ENCODE data around the gene MRPL54.

Gene MRPL54

GRCh38 chr19:3762501-3763459 lies at the start of gene MRPL54:
TSS of gene MRPL54 (plus strand) at chr19:3762682. CDS start at chr19:3762701, 19 bp downstream.
- peak within 1 kb of the TSS; percentile 96 to 98 for H3K4me3 ChIP-seq (ENCODE audit: low read length in 2 of 2)
- H3K27me3 ChIP-seq (ENCODE audit: control insufficient read depth in 1 of 2, insufficient read depth in 2 of 2, low read length in 2 of 2) = no peaks in the 10 kb centered on the region
- peak within 1 kb of the TSS; percentile 98 for H3K27ac ChIP-seq (ENCODE audit: low read length)
- peak within 1 kb of the TSS; percentile 97 to 100 for H3K9ac ChIP-seq (ENCODE audit: low read length in 2 of 2)
- no peaks in the 10 kb centered on the region for H3K9me3 ChIP-seq (ENCODE audit: control insufficient read depth in 2 of 2, low read length in 2 of 2)
- H3K36me3 ChIP-seq (ENCODE audit: control insufficient read depth in 2 of 2, insufficient read depth in 2 of 2, low read length in 2 of 2) = peaks cover 11 to 12% of the 10 kb centered on the region in 2 donors
- peaks cover 32% of the 10 kb centered on the region for H3K4me1 ChIP-seq (ENCODE audit: control insufficient read depth, insufficient read depth, low read length)

- no peaks in the 10 kb centered on the region for H3K9me3 ChIP-seq (ENCODE audit: control insufficient read depth in 2 of 2, low read length in 2 of 2)
- peaks cover 10% of the 10 kb centered on the region for H3K4me1 ChIP-seq (ENCODE audit: control insufficient read depth, insufficient read depth, low read length)
- H3K4me3 ChIP-seq (ENCODE audit: low read length in 2 of 2) = no peak overlapping the region
- H3K9ac ChIP-seq (ENCODE audit: low read length in 2 of 2) = no peak overlapping the region
- peaks cover 18 to 21% of the 10 kb centered on the region in 2 donors for H3K27me3 ChIP-seq (ENCODE audit: control insufficient read depth in 1 of 2, insufficient read depth in 2 of 2, low read length in 2 of 2)
- H3K36me3 ChIP-seq (ENCODE audit: control insufficient read depth in 2 of 2, insufficient read depth in 2 of 2, low read length in 2 of 2) = no peaks in the 10 kb centered on the region
- no peak overlapping the region for H3K27ac ChIP-seq (ENCODE audit: low read length)
Observed at GRCh38 chr19:3716147-3716668, 46.3 kb upstream of the MRPL54 start.

- Histone ChIP-seq H3K9me3 (ENCODE audit: control insufficient read depth in 2 of 2, low read length in 2 of 2) (no peaks in the 10 kb centered on the region), H3K36me3 (ENCODE audit: control insufficient read depth in 2 of 2, insufficient read depth in 2 of 2, low read length in 2 of 2) (no peaks in the 10 kb centered on the region), H3K9ac (ENCODE audit: low read length in 2 of 2) (no peak overlapping the region), H3K4me1 (ENCODE audit: control insufficient read depth, insufficient read depth, low read length) (peaks cover 15% of the 10 kb centered on the region), H3K4me3 (ENCODE audit: low read length in 2 of 2) (no peak overlapping the region), H3K27me3 (ENCODE audit: control insufficient read depth in 1 of 2, insufficient read depth in 2 of 2, low read length in 2 of 2) (peaks cover 34 to 36% of the 10 kb centered on the region in 2 donors), H3K27ac (ENCODE audit: low read length) (no peak overlapping the region)
Observed at GRCh38 chr19:3719868-3720267, 42.6 kb upstream of the MRPL54 start.

GRCh38 chr19:3720349-3720917 lies 42.0 kb upstream of the MRPL54 start:
- H3K27ac ChIP-seq (ENCODE audit: low read length) = no peak overlapping the region
- no peaks in the 10 kb centered on the region for H3K36me3 ChIP-seq (ENCODE audit: control insufficient read depth in 2 of 2, insufficient read depth in 2 of 2, low read length in 2 of 2)
- H3K27me3 ChIP-seq (ENCODE audit: control insufficient read depth in 1 of 2, insufficient read depth in 2 of 2, low read length in 2 of 2) = peaks cover 36 to 38% of the 10 kb centered on the region in 2 donors
- no peaks in the 10 kb centered on the region for H3K9me3 ChIP-seq (ENCODE audit: control insufficient read depth in 2 of 2, low read length in 2 of 2)
- peaks cover 15% of the 10 kb centered on the region for H3K4me1 ChIP-seq (ENCODE audit: control insufficient read depth, insufficient read depth, low read length)
- H3K9ac ChIP-seq (ENCODE audit: low read length in 2 of 2) = no peak overlapping the region
- no peak overlapping the region for H3K4me3 ChIP-seq (ENCODE audit: low read length in 2 of 2)

GRCh38 chr19:3721131-3721886 lies 41.2 kb upstream of the MRPL54 start:
- H3K36me3 ChIP-seq (ENCODE audit: control insufficient read depth in 2 of 2, insufficient read depth in 2 of 2, low read length in 2 of 2) = no peaks in the 10 kb centered on the region
- no peak overlapping the region for H3K4me3 ChIP-seq (ENCODE audit: low read length in 2 of 2)
- no peak overlapping the region for H3K9ac ChIP-seq (ENCODE audit: low read length in 2 of 2)
- H3K27ac ChIP-seq (ENCODE audit: low read length) = no peak overlapping the region
- H3K27me3 ChIP-seq (ENCODE audit: control insufficient read depth in 1 of 2, insufficient read depth in 2 of 2, low read length in 2 of 2) = peaks cover 36 to 38% of the 10 kb centered on the region in 2 donors
- H3K4me1 ChIP-seq (ENCODE audit: control insufficient read depth, insufficient read depth, low read length) = peaks cover 15% of the 10 kb centered on the region
- no peaks in the 10 kb centered on the region for H3K9me3 ChIP-seq (ENCODE audit: control insufficient read depth in 2 of 2, low read length in 2 of 2)

GRCh38 chr19:3721887-3722442 lies 40.5 kb upstream of the MRPL54 start:
- no peak overlapping the region for H3K4me3 ChIP-seq (ENCODE audit: low read length in 2 of 2)
- H3K27ac ChIP-seq (ENCODE audit: low read length) = no peak overlapping the region
- H3K9ac ChIP-seq (ENCODE audit: low read length in 2 of 2) = no peak overlapping the region
- H3K9me3 ChIP-seq (ENCODE audit: control insufficient read depth in 2 of 2, low read length in 2 of 2) = no peaks in the 10 kb centered on the region
- H3K36me3 ChIP-seq (ENCODE audit: control insufficient read depth in 2 of 2, insufficient read depth in 2 of 2, low read length in 2 of 2) = no peaks in the 10 kb centered on the region
- H3K4me1 ChIP-seq (ENCODE audit: control insufficient read depth, insufficient read depth, low read length) = peaks cover 15% of the 10 kb centered on the region
- peaks cover 36 to 38% of the 10 kb centered on the region in 2 donors for H3K27me3 ChIP-seq (ENCODE audit: control insufficient read depth in 1 of 2, insufficient read depth in 2 of 2, low read length in 2 of 2)

- no peaks in the 10 kb centered on the region for H3K36me3 ChIP-seq (ENCODE audit: control insufficient read depth in 2 of 2, insufficient read depth in 2 of 2, low read length in 2 of 2)
- H3K9me3 ChIP-seq (ENCODE audit: control insufficient read depth in 2 of 2, low read length in 2 of 2) = no peaks in the 10 kb centered on the region
- H3K9ac ChIP-seq (ENCODE audit: low read length in 2 of 2) = no peak overlapping the region
- peaks cover 15% of the 10 kb centered on the region for H3K4me1 ChIP-seq (ENCODE audit: control insufficient read depth, insufficient read depth, low read length)
- H3K4me3 ChIP-seq (ENCODE audit: low read length in 2 of 2) = no peak overlapping the region
- H3K27me3 ChIP-seq (ENCODE audit: control insufficient read depth in 1 of 2, insufficient read depth in 2 of 2, low read length in 2 of 2) = peaks cover 36 to 38% of the 10 kb centered on the region in 2 donors
- H3K27ac ChIP-seq (ENCODE audit: low read length) = no peak overlapping the region
Observed at GRCh38 chr19:3722443-3723109, 39.9 kb upstream of the MRPL54 start.

- H3K9ac ChIP-seq (ENCODE audit: low read length in 2 of 2) = no peak overlapping the region
- H3K4me1 ChIP-seq (ENCODE audit: control insufficient read depth, insufficient read depth, low read length) = peaks cover 15% of the 10 kb centered on the region
- H3K9me3 ChIP-seq (ENCODE audit: control insufficient read depth in 2 of 2, low read length in 2 of 2) = no peaks in the 10 kb centered on the region
- H3K4me3 ChIP-seq (ENCODE audit: low read length in 2 of 2) = no peak overlapping the region
- H3K27me3 ChIP-seq (ENCODE audit: control insufficient read depth in 1 of 2, insufficient read depth in 2 of 2, low read length in 2 of 2) = peaks cover 36 to 38% of the 10 kb centered on the region in 2 donors
- H3K27ac ChIP-seq (ENCODE audit: low read length) = no peak overlapping the region
- no peaks in the 10 kb centered on the region for H3K36me3 ChIP-seq (ENCODE audit: control insufficient read depth in 2 of 2, insufficient read depth in 2 of 2, low read length in 2 of 2)
Observed at GRCh38 chr19:3723110-3723488, 39.4 kb upstream of the MRPL54 start.

GRCh38 chr19:3723883-3724282 lies 38.6 kb upstream of the MRPL54 start:
- peaks cover 36 to 38% of the 10 kb centered on the region in 2 donors for H3K27me3 ChIP-seq (ENCODE audit: control insufficient read depth in 1 of 2, insufficient read depth in 2 of 2, low read length in 2 of 2)
- H3K27ac ChIP-seq (ENCODE audit: low read length) = no peak overlapping the region

GRCh38 chr19:3725121-3725520 lies 37.4 kb upstream of the MRPL54 start:
- H3K27ac ChIP-seq (ENCODE audit: low read length) = no peak overlapping the region
- H3K27me3 ChIP-seq (ENCODE audit: control insufficient read depth in 1 of 2, insufficient read depth in 2 of 2, low read length in 2 of 2) = peaks cover 26 to 31% of the 10 kb centered on the region in 2 donors

More at GRCh38 chr19:3723883-3724282, 38.6 kb upstream of the MRPL54 start:
- H3K4me3 ChIP-seq (ENCODE audit: low read length in 2 of 2) = no peak overlapping the region
- H3K4me1 ChIP-seq (ENCODE audit: control insufficient read depth, insufficient read depth, low read length) = peaks cover 15% of the 10 kb centered on the region
- H3K36me3 ChIP-seq (ENCODE audit: control insufficient read depth in 2 of 2, insufficient read depth in 2 of 2, low read length in 2 of 2) = no peaks in the 10 kb centered on the region
- H3K9me3 ChIP-seq (ENCODE audit: control insufficient read depth in 2 of 2, low read length in 2 of 2) = no peaks in the 10 kb centered on the region
- no peak overlapping the region for H3K9ac ChIP-seq (ENCODE audit: low read length in 2 of 2)

More at GRCh38 chr19:3725121-3725520, 37.4 kb upstream of the MRPL54 start:
- Histone ChIP-seq H3K36me3 (ENCODE audit: control insufficient read depth in 2 of 2, insufficient read depth in 2 of 2, low read length in 2 of 2) (no peaks in the 10 kb centered on the region), H3K9ac (ENCODE audit: low read length in 2 of 2) (no peak overlapping the region), H3K4me3 (ENCODE audit: low read length in 2 of 2) (no peak overlapping the region), H3K9me3 (ENCODE audit: control insufficient read depth in 2 of 2, low read length in 2 of 2) (no peaks in the 10 kb centered on the region), H3K4me1 (ENCODE audit: control insufficient read depth, insufficient read depth, low read length) (peaks cover 15% of the 10 kb centered on the region)

Data from stomach smooth muscle (tissue), 2 donors.